NCI-H1092 (cell line): ENCODE measurements around the gene ADGRD2.

Experiments used
- DNase-seq: peaks from one replicate; lab custom pipeline; 2025; lab: John Stamatoyannopoulos, UW

Gene ADGRD2

GRCh38 chr9:124479947-124480620 lies 29.8 kb downstream of the ADGRD2 start:
- no peak for DNase-seq

- peak; percentile 49 for DNase-seq
These were observed 30.4 kb downstream of the ADGRD2 start for GRCh38 chr9:124480621-124480981.

GRCh38 chr9:124481115-124481514 lies 30.9 kb downstream of the ADGRD2 start:
- DNase-seq, result no peak

- no peak for DNase-seq
These were observed 32.3 kb downstream of the ADGRD2 start for GRCh38 chr9:124482431-124483031.

GRCh38 chr9:124483481-124483880 lies 33.2 kb downstream of the ADGRD2 start:
- DNase-seq, result no peak

- DNase-seq, result no peak
These were observed 35.0 kb downstream of the ADGRD2 start for GRCh38 chr9:124485201-124485600.

GRCh38 chr9:124485936-124486335 lies 35.7 kb downstream of the ADGRD2 start:
- DNase-seq, result no peak

GRCh38 chr9:124486778-124487259 lies 36.6 kb downstream of the ADGRD2 start:
- DNase-seq, result no peak

GRCh38 chr9:124487260-124488182 lies 37.3 kb downstream of the ADGRD2 start:
- no peak for DNase-seq

GRCh38 chr9:124488641-124489210 lies 38.5 kb downstream of the ADGRD2 start:
- no peak for DNase-seq

- DNase-seq, result no peak
These were observed 39.0 kb downstream of the ADGRD2 start for GRCh38 chr9:124489222-124489621.

GRCh38 chr9:124490004-124490403 lies 39.8 kb downstream of the ADGRD2 start:
- no peak for DNase-seq

GRCh38 chr9:124491049-124491975 lies 41.1 kb downstream of the ADGRD2 start:
- DNase-seq, result no peak

- no peak for DNase-seq
These were observed 42.6 kb downstream of the ADGRD2 start for GRCh38 chr9:124492818-124493217.

- no peak for DNase-seq
These were observed 43.0 kb downstream of the ADGRD2 start for GRCh38 chr9:124493218-124493617.

- DNase-seq, result no peak
These were observed 43.7 kb downstream of the ADGRD2 start for GRCh38 chr9:124493794-124494479.

GRCh38 chr9:124495126-124496074 lies 45.1 kb downstream of the ADGRD2 start:
- no peak for DNase-seq

GRCh38 chr9:124496075-124496449 lies 45.8 kb downstream of the ADGRD2 start:
- DNase-seq, result no peak

GRCh38 chr9:124496463-124496862 lies 46.2 kb downstream of the ADGRD2 start:
- DNase-seq, result no peak

- DNase-seq, result no peak
These were observed 47.2 kb downstream of the ADGRD2 start for GRCh38 chr9:124497441-124497840.
